ENCODE data around the gene GOLM1. TPM values are rescaled to one million over a fixed set of nuclear protein-coding genes. Genes with fewer than 3 reads are reported as not detected.
A peak's percentile ranks its signal among the peaks of the same experiment; 100 is the strongest.

The GOLM1 gene
- total RNA-seq, 2 experiments from 2014 or later: 0.22 TPM; not detected in 1

DNA sequence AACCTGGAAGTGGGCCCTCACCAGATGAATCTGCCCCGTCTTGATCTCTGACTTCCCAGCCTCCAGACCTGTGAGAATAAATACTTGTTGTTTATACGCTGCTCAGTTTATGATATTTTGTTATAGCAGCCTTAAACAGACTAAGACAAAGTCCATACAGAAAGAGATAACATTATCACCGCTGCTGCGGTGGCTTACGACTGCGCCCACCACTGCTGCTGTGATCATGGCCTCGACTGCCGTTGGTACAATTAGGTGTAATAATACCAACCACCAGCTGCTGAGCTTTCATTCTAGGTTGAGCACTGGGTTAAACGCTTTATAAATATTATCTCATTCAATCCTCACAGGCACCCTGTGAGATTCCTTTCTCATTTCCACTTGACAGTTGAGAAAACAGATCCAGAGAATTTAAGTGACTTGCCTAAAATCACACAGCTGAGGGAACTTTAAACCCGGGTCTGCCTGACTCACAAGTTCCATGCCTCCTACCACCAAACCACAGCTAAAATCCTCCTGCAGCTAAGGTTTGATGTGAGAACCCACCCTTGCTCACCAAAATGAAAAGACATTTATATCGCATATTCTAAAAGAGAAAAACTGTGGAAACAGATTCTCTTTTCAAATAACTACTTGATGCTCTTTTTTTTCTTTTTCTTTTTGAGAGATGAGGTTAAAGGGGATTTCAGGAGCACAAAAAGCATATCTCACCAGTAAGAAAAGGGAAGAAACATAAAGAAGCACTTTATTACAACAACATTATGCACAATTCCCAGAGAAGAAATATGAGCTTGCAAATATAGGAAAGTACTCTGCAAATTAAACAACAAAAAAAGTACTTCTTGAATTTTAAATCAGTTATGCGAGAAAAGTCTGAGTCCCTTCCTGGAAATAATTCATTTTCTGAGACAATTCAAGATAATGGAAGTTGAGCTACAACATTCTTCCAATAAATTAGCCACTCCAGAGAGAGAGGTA, 23.9 kb downstream of the GOLM1 start:
- CTCF ChIA-PET: no interaction called here
- Histone ChIP-seq H3K27ac (ENCODE audit: low read depth in 1 of 2, low read length in 2 of 2) (no peak overlapping the region), H3K27me3 (ENCODE audit: control insufficient read depth in 1 of 2, insufficient read depth in 2 of 2, low read length in 2 of 2) (no peaks in the 10 kb centered on the region), H3K9me3 (ENCODE audit: control insufficient read depth in 1 of 2, insufficient read depth in 1 of 2, low read length in 2 of 2) (no peaks in the 10 kb centered on the region), H3K4me1 (ENCODE audit: insufficient read depth, low read length) (no peaks in the 10 kb centered on the region), H3K36me3 (ENCODE audit: insufficient read depth, low read length) (no peaks in the 10 kb centered on the region), H3K4me3 (ENCODE audit: low read length) (no peak overlapping the region)
- Mint-ChIP-seq H3K4me1 (ENCODE audit: low read depth) (no peaks in the 10 kb centered on the region), H3K27ac (no peak overlapping the region), H3K27me3 (no peaks in the 10 kb centered on the region), H3K36me3 (ENCODE audit: low read depth) (no peaks in the 10 kb centered on the region), H3K9me3 (no peaks in the 10 kb centered on the region), H3K4me3 (no peak overlapping the region)
- TF ChIP-seq, protein P1, sequence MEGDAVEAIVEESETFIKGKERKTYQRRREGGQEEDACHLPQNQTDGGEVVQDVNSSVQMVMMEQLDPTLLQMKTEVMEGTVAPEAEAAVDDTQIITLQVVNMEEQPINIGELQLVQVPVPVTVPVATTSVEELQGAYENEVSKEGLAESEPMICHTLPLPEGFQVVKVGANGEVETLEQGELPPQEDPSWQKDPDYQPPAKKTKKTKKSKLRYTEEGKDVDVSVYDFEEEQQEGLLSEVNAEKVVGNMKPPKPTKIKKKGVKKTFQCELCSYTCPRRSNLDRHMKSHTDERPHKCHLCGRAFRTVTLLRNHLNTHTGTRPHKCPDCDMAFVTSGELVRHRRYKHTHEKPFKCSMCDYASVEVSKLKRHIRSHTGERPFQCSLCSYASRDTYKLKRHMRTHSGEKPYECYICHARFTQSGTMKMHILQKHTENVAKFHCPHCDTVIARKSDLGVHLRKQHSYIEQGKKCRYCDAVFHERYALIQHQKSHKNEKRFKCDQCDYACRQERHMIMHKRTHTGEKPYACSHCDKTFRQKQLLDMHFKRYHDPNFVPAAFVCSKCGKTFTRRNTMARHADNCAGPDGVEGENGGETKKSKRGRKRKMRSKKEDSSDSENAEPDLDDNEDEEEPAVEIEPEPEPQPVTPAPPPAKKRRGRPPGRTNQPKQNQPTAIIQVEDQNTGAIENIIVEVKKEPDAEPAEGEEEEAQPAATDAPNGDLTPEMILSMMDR (IDR thresholded peaks at IDR 0.05): no peak
- DNase-seq (peak in 1 of 14 experiments; percentile 20), ATAC-seq (ENCODE audit: poor library complexity) (no peak)
- intact Hi-C loops (cut with DNase I, micrococcal nuclease): no loop called here
- POLR2A ChIA-PET: no interaction called here

DNA sequence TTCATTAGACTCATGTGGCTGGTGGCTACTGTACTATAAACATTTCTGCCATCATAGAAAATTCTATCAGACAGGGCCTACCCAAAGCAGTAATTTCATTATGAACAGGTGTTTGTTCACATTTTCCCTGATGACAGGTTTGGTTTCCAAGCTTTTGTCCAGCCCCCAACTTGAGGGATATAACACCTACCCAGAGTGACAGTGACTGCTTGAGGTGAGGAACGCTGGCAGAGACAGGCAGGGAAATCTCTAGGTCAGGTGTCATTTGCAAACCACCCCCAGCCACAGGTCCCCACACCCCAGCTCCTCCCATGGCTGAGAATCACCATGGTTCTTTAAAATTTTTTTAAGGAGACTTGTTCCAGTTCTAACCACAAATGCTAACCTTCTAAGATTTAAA, 25.5 kb downstream of the GOLM1 start:
- ChIA-PET POLR2A (no interaction called here), CTCF (no interaction called here)
- H3K4me3 Mint-ChIP-seq: no peak overlapping the region
- no peaks in the 10 kb centered on the region for H3K27me3 Mint-ChIP-seq
- no peak for DNase-seq
- no peak for ATAC-seq (ENCODE audit: poor library complexity)
- no peak overlapping the region for H3K4me3 ChIP-seq (ENCODE audit: low read length)
- no peaks in the 10 kb centered on the region for H3K4me1 ChIP-seq (ENCODE audit: insufficient read depth, low read length)
- no peak overlapping the region for H3K27ac ChIP-seq (ENCODE audit: low read depth in 1 of 2, low read length in 2 of 2)
- H3K9me3 ChIP-seq (ENCODE audit: control insufficient read depth in 1 of 2, insufficient read depth in 1 of 2, low read length in 2 of 2): no peaks in the 10 kb centered on the region
- TF ChIP-seq, protein P1 (IDR thresholded peaks at IDR 0.05): no peak
- no peak overlapping the region for H3K27ac Mint-ChIP-seq
- H3K4me1 Mint-ChIP-seq (ENCODE audit: low read depth): no peaks in the 10 kb centered on the region
- H3K27me3 ChIP-seq (ENCODE audit: control insufficient read depth in 1 of 2, insufficient read depth in 2 of 2, low read length in 2 of 2): no peaks in the 10 kb centered on the region
- no peaks in the 10 kb centered on the region for H3K9me3 Mint-ChIP-seq
- intact Hi-C loops (cut with DNase I, micrococcal nuclease): no loop called here
- no peaks in the 10 kb centered on the region for H3K36me3 ChIP-seq (ENCODE audit: insufficient read depth, low read length)
- no peaks in the 10 kb centered on the region for H3K36me3 Mint-ChIP-seq (ENCODE audit: low read depth)

DNA sequence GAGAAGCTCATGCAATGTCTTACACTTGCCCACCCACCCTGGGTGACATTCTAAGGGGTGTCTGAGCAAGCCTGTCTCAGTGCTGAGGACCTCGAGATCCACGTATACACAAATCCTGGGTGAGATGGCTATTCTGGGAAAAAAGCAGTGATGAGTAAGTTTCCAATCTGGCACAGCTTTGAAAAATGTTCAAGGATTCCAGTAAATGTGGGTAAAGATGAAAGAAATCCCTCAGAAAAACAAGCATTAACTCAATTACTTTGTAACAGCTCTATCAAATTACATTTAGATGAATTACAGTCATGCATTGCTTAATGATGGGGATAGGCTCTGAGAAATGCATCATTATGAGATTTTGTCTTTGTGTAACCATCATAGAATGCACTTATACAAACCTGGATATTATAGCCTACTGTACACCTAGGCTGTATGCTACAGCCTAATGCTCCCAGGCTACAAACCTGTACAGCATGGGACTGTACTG, 26.9 kb downstream of the GOLM1 start:
- TF ChIP-seq, protein P1 (IDR thresholded peaks at IDR 0.05): no peak
- POLR2A ChIA-PET: no interaction called here
- H3K27ac ChIP-seq (ENCODE audit: low read depth in 1 of 2, low read length in 2 of 2): no peak overlapping the region
- Mint-ChIP-seq H3K4me3 (no peak overlapping the region), H3K9me3 (no peaks in the 10 kb centered on the region), H3K27ac (no peak overlapping the region), H3K27me3 (no peaks in the 10 kb centered on the region), H3K4me1 (ENCODE audit: low read depth) (no peaks in the 10 kb centered on the region), H3K36me3 (ENCODE audit: low read depth) (no peaks in the 10 kb centered on the region)
- DNase-seq: no peak
- no peaks in the 10 kb centered on the region for H3K9me3 ChIP-seq (ENCODE audit: control insufficient read depth in 1 of 2, insufficient read depth in 1 of 2, low read length in 2 of 2)
- ATAC-seq (ENCODE audit: poor library complexity): no peak
- intact Hi-C loops (cut with DNase I, micrococcal nuclease): no loop called here
- no peaks in the 10 kb centered on the region for H3K4me1 ChIP-seq (ENCODE audit: insufficient read depth, low read length)
- H3K4me3 ChIP-seq (ENCODE audit: low read length): no peak overlapping the region
- H3K36me3 ChIP-seq (ENCODE audit: insufficient read depth, low read length): no peaks in the 10 kb centered on the region
- CTCF ChIA-PET: no interaction called here
- no peaks in the 10 kb centered on the region for H3K27me3 ChIP-seq (ENCODE audit: control insufficient read depth in 1 of 2, insufficient read depth in 2 of 2, low read length in 2 of 2)
